ENCODE measurements around the gene OR11H1.
"Not testable (repeated sequence)": the region's sequence is repeated elsewhere in the genome, so short reads cannot be mapped to it uniquely, and the experiment has no call there.

OR11H1 gene

GRCh38 chr22:15527892-15528291 is at the start of gene OR11H1:
OR11H1 (plus strand) TSS chr22:15528192; CDS start chr22:15528192, 0 bp downstream.
- H3K4me3 Mint-ChIP-seq; H3K9me3 Mint-ChIP-seq; intact Hi-C loops (cut with micrococcal nuclease); H3K27ac Mint-ChIP-seq; H3K36me3 Mint-ChIP-seq (ENCODE audit: low read depth); H3K27me3 Mint-ChIP-seq; H3K4me1 Mint-ChIP-seq (ENCODE audit: low read depth): not testable (repeated sequence)

GRCh38 chr22:15509967-15510366 is 18.0 kb upstream of the OR11H1 start:
- intact Hi-C loops (cut with micrococcal nuclease); H3K4me1 Mint-ChIP-seq (ENCODE audit: low read depth); H3K36me3 Mint-ChIP-seq (ENCODE audit: low read depth); H3K9me3 Mint-ChIP-seq; H3K27me3 Mint-ChIP-seq; H3K4me3 Mint-ChIP-seq; H3K27ac Mint-ChIP-seq: not testable (repeated sequence)

- H3K36me3 Mint-ChIP-seq (ENCODE audit: low read depth); H3K27ac Mint-ChIP-seq; intact Hi-C loops (cut with micrococcal nuclease); H3K27me3 Mint-ChIP-seq; H3K4me1 Mint-ChIP-seq (ENCODE audit: low read depth); H3K9me3 Mint-ChIP-seq; H3K4me3 Mint-ChIP-seq: not testable (repeated sequence)
These were observed 12.1 kb upstream of the OR11H1 start for GRCh38 chr22:15515896-15516295.

GRCh38 chr22:15553767-15554166 is 25.8 kb downstream of the OR11H1 start:
- intact Hi-C loops (cut with micrococcal nuclease); H3K27ac Mint-ChIP-seq; H3K9me3 Mint-ChIP-seq; H3K27me3 Mint-ChIP-seq; H3K36me3 Mint-ChIP-seq (ENCODE audit: low read depth); H3K4me3 Mint-ChIP-seq; H3K4me1 Mint-ChIP-seq (ENCODE audit: low read depth): not testable (repeated sequence)

GRCh38 chr22:15563461-15563860 is 35.5 kb downstream of the OR11H1 start:
- intact Hi-C loops (cut with micrococcal nuclease); H3K4me3 Mint-ChIP-seq; H3K27me3 Mint-ChIP-seq; H3K36me3 Mint-ChIP-seq (ENCODE audit: low read depth); H3K4me1 Mint-ChIP-seq (ENCODE audit: low read depth); H3K27ac Mint-ChIP-seq; H3K9me3 Mint-ChIP-seq: not testable (repeated sequence)

- H3K27me3 Mint-ChIP-seq; H3K9me3 Mint-ChIP-seq; H3K36me3 Mint-ChIP-seq (ENCODE audit: low read depth); H3K4me1 Mint-ChIP-seq (ENCODE audit: low read depth); intact Hi-C loops (cut with micrococcal nuclease); H3K4me3 Mint-ChIP-seq; H3K27ac Mint-ChIP-seq: not testable (repeated sequence)
These were observed 37.1 kb downstream of the OR11H1 start for GRCh38 chr22:15565063-15565462.
